GM12878 (cell line): Measurements from ENCODE around the gene LARP4B. TPM values are rescaled to one million over a fixed set of nuclear protein-coding genes. Genes with fewer than 3 reads are reported as not detected.

Experiments
- ATAC-seq: fragments of 200-7000 bp; cut with Tn5 transposase; 3 replicates; pipeline ENCODE4 v1.9.1; 2020; ENCODE audit warnings: mild to moderate bottlenecking, moderate library complexity
- BruUV-seq: library from RNA; stranded (reverse); fragments of 400-500 nt; replicated peaks from 2 replicates; lab custom pipeline; 2021; lab: Mats Ljungman, UMichigan
- CTCF ChIA-PET: fragments of 300-600 bp; sonication (Branson Sonifier 250); formaldehyde crosslinking; extraction: SDS; loops from one replicate; lab custom pipeline; 2021; ENCODE audit warnings: inconsistent platforms; lab: Yijun Ruan, JAX
- POLR2A ChIA-PET: fragments of 350-600 bp; formaldehyde crosslinking; extraction: SDS; loops from one replicate; lab custom pipeline; 2021; ENCODE audit warnings: inconsistent platforms; lab: Charles Lee
- RAD21 ChIA-PET: fragments of 300-600 bp; sonication (Branson Sonifier 250); formaldehyde crosslinking; loops from one replicate; lab custom pipeline; 2023; ENCODE audit warnings: antibody characterized with exemption; ENCODE audit not compliant: unreplicated experiment; lab: Charles Lee
- SMC1A ChIA-PET: fragments of 300-600 bp; sonication (Branson Sonifier 250); formaldehyde crosslinking; loops from one replicate; lab custom pipeline; 2023; ENCODE audit not compliant: unreplicated experiment, uncharacterized antibody; lab: Charles Lee
- DNase-seq: peaks from one replicate; pipeline ENCODE4 v3.0.0-alpha.2; 2011; ENCODE audit warnings: low read depth, low spot score
- FAIRE-seq: peaks from 3 replicates; lab custom pipeline; 2011; peaks lifted over from hg19 to GRCh38; lab: Jason Lieb, UNC
- H2AFZ ChIP-seq: 2 replicates; pipeline ENCODE4 v1.6.0; 2011; ENCODE audit warnings: low read depth, low read length, control low read depth; ENCODE audit not compliant: control insufficient read depth
- H3K27ac ChIP-seq: 2 replicates; pipeline ENCODE4 v1.5.1; 2011; ENCODE audit warnings: control low read depth; ENCODE audit not compliant: control insufficient read depth, insufficient read depth
- H3K27me3 ChIP-seq, 2 experiments: replicated peaks in 1 of 2; 2 replicates each; pipeline versions ENCODE4 v1.6.0 to v1.6.1; 2011; ENCODE audit warnings: low read length in 1 of 2; ENCODE audit not compliant: control insufficient read depth in 2 of 2, insufficient read depth in 2 of 2
- H3K36me3 ChIP-seq, 2 experiments: 2 replicates each; pipeline ENCODE4 v1.5.1; 2011; ENCODE audit warnings: low read length in 1 of 2; ENCODE audit not compliant: control insufficient read depth in 2 of 2, insufficient read depth in 2 of 2
- H3K4me1 ChIP-seq: 2 replicates; pipeline ENCODE4 v1.6.1; 2011; ENCODE audit warnings: mild to moderate bottlenecking, low read length, moderate library complexity, mixed read lengths; ENCODE audit not compliant: control insufficient read depth, insufficient read depth
- H3K4me2 ChIP-seq: 2 replicates; pipeline ENCODE4 v1.6.0; 2011; ENCODE audit warnings: control low read depth; ENCODE audit not compliant: control insufficient read depth, insufficient read depth
- H3K4me3 ChIP-seq: fragments of 200-600 bp; sonication (generic); 2 replicates; pipeline ENCODE4 v1.5.1; 2016
- H3K79me2 ChIP-seq: 2 replicates; pipeline ENCODE4 v1.6.0; 2011; ENCODE audit warnings: low read length; ENCODE audit not compliant: control insufficient read depth, insufficient read depth
- H3K9ac ChIP-seq: 2 replicates; pipeline ENCODE4 v1.8.0; 2011; ENCODE audit warnings: low read length, control low read depth, mixed read lengths; ENCODE audit not compliant: control insufficient read depth, insufficient read depth
- H3K9me3 ChIP-seq: replicated peaks from 3 replicates; pipeline ENCODE4 v1.5.1; 2011; ENCODE audit warnings: mild to moderate bottlenecking, low read length; ENCODE audit not compliant: control insufficient read depth, insufficient read depth
- H4K20me1 ChIP-seq: 2 replicates; pipeline ENCODE4 v1.6.0; 2011; ENCODE audit not compliant: control insufficient read depth, insufficient read depth
- ATF7 ChIP-seq: fragments of 450-650 bp; IDR thresholded peaks from 2 replicates; pipeline ENCODE4 v1.6.1; 2016; ENCODE audit warnings: low read depth, mild to moderate bottlenecking
- BCLAF1 ChIP-seq: fragments of 450-650 bp; IDR thresholded peaks from 2 replicates; pipeline ENCODE4 v1.6.1; 2017; ENCODE audit warnings: antibody characterized with exemption, mild to moderate bottlenecking, moderate library complexity
- CHD2 ChIP-seq: IDR thresholded peaks from 2 replicates; pipeline ENCODE4 v1.6.1; 2011; ENCODE audit warnings: low read depth, low read length, improper control_type of control experiment, borderline replicate concordance
- EED ChIP-seq: sonication (generic); IDR thresholded peaks from 2 replicates; pipeline ENCODE4 v1.6.1; 2016; ENCODE audit warnings: antibody characterized with exemption, low read depth
- KLF5 ChIP-seq: fragments of 450-650 bp; IDR thresholded peaks from 2 replicates; pipeline ENCODE4 v1.6.1; 2014; ENCODE audit warnings: mild to moderate bottlenecking; ENCODE audit not compliant: partially characterized antibody
- NR2F1 ChIP-seq: fragments of 450-650 bp; conservative IDR thresholded peaks from 2 replicates; pipeline ENCODE4 v1.6.1; 2017; ENCODE audit warnings: mild to moderate bottlenecking
- PML ChIP-seq: IDR thresholded peaks from 2 replicates; pipeline ENCODE4 v1.6.1; 2012; ENCODE audit warnings: low read length, inconsistent platforms
- RCOR1 ChIP-seq: conservative IDR thresholded peaks from 2 replicates; pipeline ENCODE4 v1.6.1; 2012; ENCODE audit warnings: low read depth, low read length, improper control_type of control experiment
- RUNX3 ChIP-seq: IDR thresholded peaks from 2 replicates; pipeline ENCODE4 v1.6.1; 2012; ENCODE audit warnings: low read length, inconsistent platforms
- WRNIP1 ChIP-seq: IDR thresholded peaks from 2 replicates; pipeline ENCODE4 v1.6.1; 2011; ENCODE audit warnings: low read depth, low read length, improper control_type of control experiment, borderline replicate concordance
- WGBS: methylation state at CpG from one replicate; pipeline ENCODE4 v1.1.6; 2016; ENCODE audit warnings: low lambda C conversion rate; ENCODE audit not compliant: insufficient replicate concordance, insufficient coverage; ENCODE audit errors: missing lambda C conversion rate; 5-methylcytosine and 5-hydroxymethylcytosine counted together
- in situ Hi-C: fragments of 300-500 bp; cut with MboI; formaldehyde crosslinking; loops from 9 replicates; pipeline ENCODE4 v1.14.3; 2018; ENCODE audit warnings: mixed read lengths
- intact Hi-C: fragments of 100-400 bp; cut with micrococcal nuclease; formaldehyde crosslinking; loops from one replicate; pipeline ENCODE4 v1.14.2; 2022; ENCODE audit not compliant: unreplicated experiment
- polyA plus RNA-seq, 11 experiments: library from polyadenylated mRNA; depleted of rRNA in 4 of 11; unstranded in 6 of 11; stranded (reverse) in 5 of 11; fragments of >200 nt; fragmentation: Nextera tagmentation in 4 of 11; fragmentation: Illumina TruSeq in 1 of 11; extraction: Ambion mirVana in 4 of 11; extraction: Trizol in 1 of 11; gene quantifications; 1 replicate in 1 of 11; 2 replicates in 10 of 11; pipeline versions ENCODE4 v1.2.1 to v1.2.3, GENCODE V29; 2011 to 2016; ENCODE audit warnings: inconsistent platforms in 2 of 11, missing spikeins in 2 of 11, low read depth in 1 of 11
- total RNA-seq, 4 experiments: library from RNA; depleted of rRNA in 3 of 4; stranded (reverse); fragments of >200 nt in 3 of 4; fragmentation: Illumina TruSeq in 1 of 4; extraction: Trizol in 1 of 4; gene quantifications; 2 replicates each; pipeline versions ENCODE4 v1.2.1 to v1.2.3, GENCODE V29; 2013 to 2021

LARP4B gene
- total and polyA plus RNA-seq, 10 of the 15 experiments (the other 5 are each of a cell fraction or from before 2014, with no cell fraction given): 10.5 to 119 (median 39.4) TPM

GRCh38 chr10:813286-813685 lies 118.2 kb downstream of the LARP4B start:
- in situ Hi-C loops (no loop called here), intact Hi-C loops (no loop called here)
- no peaks in the 10 kb centered on the region for H3K4me1 ChIP-seq
- TF ChIP-seq RCOR1 (no peak), KLF5 (no peak), EED (no peak), ATF7 (no peak), PML (no peak), NR2F1 (no peak), CHD2 (no peak), RUNX3 (no peak), WRNIP1 (no peak), BCLAF1 (no peak)
- no peak overlapping the region for H3K9ac ChIP-seq
- no peaks in the 10 kb centered on the region for H3K9me3 ChIP-seq
- no peaks in the 10 kb centered on the region for H3K79me2 ChIP-seq
- H3K36me3 ChIP-seq: peaks cover 24 to 48% of the 10 kb centered on the region in 2 experiments
- no peaks in the 10 kb centered on the region for H3K27me3 ChIP-seq
- no peak for ATAC-seq
- ChIA-PET RAD21 (interaction anchor here (0.7 kb wide), 1 partner anchor 117 kb away, joined by 3 read pairs; no protein-coding TSS in a partner anchor), SMC1A (interaction anchor here (1.2 kb wide), 1 partner anchor 116 kb away, joined by 3 read pairs; no protein-coding TSS in a partner anchor), POLR2A (no interaction called here), CTCF (no interaction called here)
- no peak overlapping the region for H3K4me2 ChIP-seq
- no peaks in the 10 kb centered on the region for H4K20me1 ChIP-seq
- no TSS peak for BruUV-seq
- H3K4me3 ChIP-seq: no peak overlapping the region
- 100% methylated on average over 6 of the region's 6 CpGs for WGBS
- H2AFZ ChIP-seq: no peak overlapping the region
- H3K27ac ChIP-seq: no peak overlapping the region
- FAIRE-seq: no peak
- no peak for DNase-seq
